GM23248 (cell line): ENCODE measurements around the gene ITPRID2. TPM values are rescaled to one million over a fixed set of nuclear protein-coding genes. Genes with fewer than 3 reads are reported as not detected.

Experiments used
- DNase-seq: peaks from one replicate; pipeline ENCODE4 v3.0.0-alpha.2; 2015
- H2AFZ ChIP-seq: fragments of 200-600 bp; sonication (generic); 2 replicates; pipeline ENCODE4 v1.6.1; 2016; ENCODE audit warnings: antibody characterized with exemption
- H3F3A ChIP-seq: fragments of 200-600 bp; sonication (generic); 2 replicates; pipeline ENCODE4 v1.6.1; 2016; ENCODE audit warnings: mild to moderate bottlenecking, antibody characterized with exemption, mixed run types; ENCODE audit not compliant: insufficient read depth
- H3K27ac ChIP-seq: fragments of 200-600 bp; sonication (generic); 2 replicates; pipeline ENCODE4 v1.5.1; 2016; ENCODE audit warnings: mild to moderate bottlenecking
- H3K27me3 ChIP-seq: fragments of 200-600 bp; sonication (generic); replicated peaks from 2 replicates; pipeline ENCODE4 v1.6.1; 2016; ENCODE audit warnings: mild to moderate bottlenecking; ENCODE audit not compliant: insufficient read depth
- H3K36me3 ChIP-seq: fragments of 200-600 bp; sonication (generic); 2 replicates; pipeline ENCODE4 v1.6.1; 2016; ENCODE audit warnings: low read depth, mild to moderate bottlenecking
- H3K4me1 ChIP-seq: fragments of 200-600 bp; sonication (generic); 2 replicates; pipeline ENCODE4 v1.6.1; 2016; ENCODE audit warnings: mild to moderate bottlenecking; ENCODE audit not compliant: insufficient read depth
- H3K4me2 ChIP-seq: fragments of 200-600 bp; sonication (generic); one replicate; pipeline ENCODE4 v1.6.1; 2016; ENCODE audit warnings: mild to moderate bottlenecking; ENCODE audit not compliant: unreplicated experiment
- H3K4me3 ChIP-seq: fragments of 200-600 bp; sonication (generic); 2 replicates; pipeline ENCODE4 v1.5.1; 2016; ENCODE audit warnings: mild to moderate bottlenecking
- H3K79me2 ChIP-seq: fragments of 200-600 bp; sonication (generic); 2 replicates; pipeline ENCODE4 v1.6.1; 2016; ENCODE audit warnings: mild to moderate bottlenecking; ENCODE audit not compliant: insufficient read depth
- H3K9ac ChIP-seq: fragments of 200-600 bp; sonication (generic); 2 replicates; pipeline ENCODE4 v1.6.1; 2016; ENCODE audit warnings: mild to moderate bottlenecking
- H3K9me2 ChIP-seq: fragments of 200-600 bp; sonication (generic); 2 replicates; pipeline ENCODE4 v1.6.1; 2016; ENCODE audit warnings: mixed run types, mild to moderate bottlenecking, moderate library complexity; ENCODE audit not compliant: insufficient read depth
- H3K9me3 ChIP-seq: fragments of 200-600 bp; sonication (generic); one replicate; pipeline ENCODE4 v1.6.1; 2017; ENCODE audit warnings: low read depth
- H4K20me1 ChIP-seq: fragments of 200-600 bp; sonication (generic); 2 replicates; pipeline ENCODE4 v1.6.0; 2016; ENCODE audit not compliant: insufficient read depth
- EZH2 ChIP-seq: fragments of 200-600 bp; sonication (generic); IDR thresholded peaks from 2 replicates; pipeline ENCODE4 v1.6.1; 2018; ENCODE audit warnings: antibody characterized with exemption, mild to moderate bottlenecking; ENCODE audit not compliant: insufficient read depth, poor library complexity, severe bottlenecking
- EZH2phosphoT487 ChIP-seq: fragments of 200-600 bp; sonication (generic); IDR thresholded peaks from 2 replicates; pipeline ENCODE4 v1.6.1; 2018; ENCODE audit warnings: antibody characterized with exemption, moderate library complexity, mild to moderate bottlenecking, low read depth; ENCODE audit not compliant: insufficient read depth
- WGBS, 2 experiments: methylation state at CpG; one replicate each; pipeline ENCODE4 v1.1.6; 2015 to 2017; ENCODE audit warnings: low lambda C conversion rate in 2 of 2, low coverage in 1 of 2; ENCODE audit errors: missing lambda C conversion rate in 2 of 2; 5-methylcytosine and 5-hydroxymethylcytosine counted together
- in situ Hi-C: fragments of 300-500 bp; cut with MboI; formaldehyde crosslinking; loops from 2 replicates; pipeline ENCODE4 v1.15.0; 2020
- polyA plus RNA-seq: library from polyadenylated mRNA; unstranded; fragments of >200 nt; fragmentation: Nextera tagmentation; extraction: Ambion mirVana; gene quantifications from 2 replicates; pipeline ENCODE4 v1.2.1, GENCODE V29; 2016
- total RNA-seq: library from RNA; depleted of rRNA; stranded (reverse); fragments of >200 nt; shearing (Covaris generic); gene quantifications from 2 replicates; pipeline ENCODE4 v1.2.3, GENCODE V29; 2014

The ITPRID2 gene
- total and polyA plus RNA-seq, 2 experiments from 2014 or later, result 26.4 to 52.7 TPM

DNA sequence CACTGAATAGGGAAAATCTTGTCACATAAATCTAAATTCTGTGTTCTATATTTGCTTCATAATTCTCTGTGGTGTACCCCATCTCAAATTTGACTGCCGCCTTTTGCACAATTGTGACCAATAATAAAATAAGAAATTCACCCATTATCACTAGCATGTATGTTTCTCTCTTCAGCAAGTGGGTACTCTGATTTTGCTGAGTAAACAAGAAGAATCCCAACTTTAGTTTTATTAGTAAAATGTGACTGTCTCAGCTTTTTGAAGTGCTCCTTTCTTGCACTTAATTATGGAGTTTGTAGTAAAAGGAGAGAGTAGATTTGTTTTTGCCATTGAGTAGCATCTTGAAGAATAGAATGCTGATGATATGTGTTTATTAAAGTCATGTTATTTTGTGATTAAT, 16.1 kb downstream of the ITPRID2 start:
- Histone ChIP-seq H3F3A (no peaks in the 10 kb centered on the region), H3K4me2 (no peak overlapping the region), H3K27ac (no peak overlapping the region), H3K79me2 (peaks cover 61% of the 10 kb centered on the region), H4K20me1 (no peaks in the 10 kb centered on the region), H3K27me3 (no peaks in the 10 kb centered on the region), H3K9ac (no peak overlapping the region), H2AFZ (no peak overlapping the region), H3K36me3 (peaks cover 36% of the 10 kb centered on the region), H3K9me2 (no peaks in the 10 kb centered on the region), H3K4me1 (no peaks in the 10 kb centered on the region), H3K9me3 (no peaks in the 10 kb centered on the region), H3K4me3 (no peak overlapping the region)
- no peak for DNase-seq
- in situ Hi-C loops, result no loop called here
- 96 to 100% methylated on average over 1 of the region's 1 CpG for WGBS, 2 experiments
- TF ChIP-seq EZH2 (no peak), EZH2phosphoT487 (no peak)

DNA sequence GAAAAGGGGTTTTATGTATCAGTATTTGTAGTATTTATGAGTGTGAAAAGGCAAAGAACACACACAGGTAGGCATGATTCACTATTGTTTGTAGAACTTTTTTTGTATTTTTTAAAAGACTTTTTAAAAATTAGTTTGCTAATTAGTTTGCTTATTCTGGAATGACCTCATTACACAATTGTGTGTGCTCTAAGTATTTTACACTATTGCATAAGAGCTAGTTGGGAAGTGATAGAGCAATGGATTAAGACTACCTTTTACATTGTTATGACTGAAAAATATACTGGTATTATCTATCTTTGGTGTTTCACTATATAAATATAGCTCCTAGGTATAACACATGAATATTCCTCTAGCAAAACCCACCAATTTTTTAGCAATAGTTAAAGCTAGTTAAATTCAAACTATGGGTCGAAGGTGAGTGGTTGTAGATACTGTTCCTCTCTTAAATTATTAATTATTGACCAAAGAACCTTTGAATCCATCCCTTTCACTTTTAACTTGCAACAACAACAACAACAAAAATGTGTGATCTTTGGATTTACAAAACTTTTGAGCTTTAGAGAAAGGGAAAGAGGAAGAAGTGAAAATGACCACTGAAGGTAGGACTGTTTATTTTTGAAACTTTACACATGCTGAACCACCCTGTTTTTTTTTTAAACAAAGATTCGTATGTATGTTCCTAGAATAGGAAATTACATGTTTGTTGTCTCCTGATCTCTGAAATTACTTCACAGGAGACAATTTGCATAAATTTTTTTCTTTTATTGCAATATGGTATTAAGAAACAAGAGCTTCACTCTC, 18.7 kb downstream of the ITPRID2 start:
- no peaks in the 10 kb centered on the region for H4K20me1 ChIP-seq
- peaks cover 44% of the 10 kb centered on the region for H3K36me3 ChIP-seq
- no peak overlapping the region for H2AFZ ChIP-seq
- 97 to 98% methylated on average over 2 of the region's 2 CpGs for WGBS, 2 experiments
- H3K4me3 ChIP-seq, result no peak overlapping the region
- H3K9ac ChIP-seq, result no peak overlapping the region
- no peaks in the 10 kb centered on the region for H3K27me3 ChIP-seq
- peaks cover 50% of the 10 kb centered on the region for H3K79me2 ChIP-seq
- H3K9me2 ChIP-seq, result no peaks in the 10 kb centered on the region
- no peak overlapping the region for H3K4me2 ChIP-seq
- in situ Hi-C loops, result no loop called here
- H3K27ac ChIP-seq, result no peak overlapping the region
- H3F3A ChIP-seq, result 0 out of 2 replicates have a peak, but pooled peaks cover 3% of the 10 kb centered on the region
- no peaks in the 10 kb centered on the region for H3K4me1 ChIP-seq
- no peaks in the 10 kb centered on the region for H3K9me3 ChIP-seq
- no peak for TF ChIP-seq EZH2
- no peak for TF ChIP-seq EZH2phosphoT487
- DNase-seq, result no peak

GRCh38 chr2:181911830-181912229, 20.3 kb downstream of the ITPRID2 start:
- Histone ChIP-seq H3K36me3 (peaks cover 51% of the 10 kb centered on the region), H3K9me3 (no peaks in the 10 kb centered on the region), H3K4me3 (no peak overlapping the region), H2AFZ (no peak overlapping the region), H3K9me2 (no peaks in the 10 kb centered on the region), H3F3A (0 out of 2 replicates have a peak, but pooled peaks cover 3% of the 10 kb centered on the region), H3K79me2 (peaks cover 34% of the 10 kb centered on the region), H3K9ac (no peak overlapping the region), H4K20me1 (no peaks in the 10 kb centered on the region), H3K4me2 (no peak overlapping the region), H3K4me1 (peaks cover 5% of the 10 kb centered on the region), H3K27ac (no peak overlapping the region), H3K27me3 (no peaks in the 10 kb centered on the region)
- in situ Hi-C loops, result no loop called here
- no peak for TF ChIP-seq EZH2
- TF ChIP-seq EZH2phosphoT487, result no peak
- DNase-seq, result no peak
- WGBS, 2 experiments, result 99 to 100% methylated on average over 2 of the region's 2 CpGs

DNA sequence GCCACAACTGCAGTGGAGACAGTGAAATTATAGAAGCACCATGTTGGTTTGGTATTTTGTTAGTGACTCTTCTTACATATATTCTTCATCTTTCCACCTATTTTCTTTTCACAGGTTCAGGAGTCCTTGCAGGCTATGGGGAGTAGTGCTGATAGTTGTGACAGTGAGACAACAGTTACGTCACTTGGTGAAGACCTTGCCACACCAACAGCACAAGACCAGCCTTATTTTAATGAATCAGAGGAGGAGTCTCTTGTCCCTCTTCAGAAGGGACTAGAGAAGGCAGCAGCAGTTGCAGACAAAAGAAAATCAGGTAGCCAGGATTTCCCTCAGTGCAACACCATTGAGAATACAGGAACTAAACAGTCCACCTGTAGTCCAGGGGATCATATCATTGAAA, 23.6 kb downstream of the ITPRID2 start:
- in situ Hi-C loops, result no loop called here
- Histone ChIP-seq H3K79me2 (0 out of 2 replicates have a peak, but pooled peaks cover 18% of the 10 kb centered on the region), H3F3A (0 out of 2 replicates have a peak, but pooled peaks cover 3% of the 10 kb centered on the region), H3K27me3 (no peaks in the 10 kb centered on the region), H3K27ac (no peak overlapping the region), H3K9ac (no peak overlapping the region), H3K9me3 (no peaks in the 10 kb centered on the region), H3K4me2 (no peak overlapping the region), H3K4me1 (peaks cover 11% of the 10 kb centered on the region), H3K4me3 (no peak overlapping the region), H4K20me1 (no peaks in the 10 kb centered on the region), H3K9me2 (no peaks in the 10 kb centered on the region), H3K36me3 (peaks cover 81% of the 10 kb centered on the region), H2AFZ (no peak overlapping the region)
- DNase-seq, result no peak
- WGBS, 2 experiments, result 96 to 97% methylated on average over 1 of the region's 1 CpG
- no peak for TF ChIP-seq EZH2phosphoT487
- TF ChIP-seq EZH2, result no peak
